K562 (cell line): ENCODE measurements around the gene DUSP19. TPM values are rescaled to one million over a fixed set of nuclear protein-coding genes. Genes with fewer than 3 reads are reported as not detected.

Experiments
- ATF7 ChIP-seq: fragments of 450-650 bp; IDR thresholded peaks from 2 replicates; pipeline ENCODE4 v1.7.1; 2014; ENCODE audit warnings: mild to moderate bottlenecking, moderate library complexity
- CHD1 ChIP-seq: fragments of 200-600 bp; sonication (generic); IDR thresholded peaks from one replicate; pipeline ENCODE4 v1.6.1; 2012; ENCODE audit warnings: mild to moderate bottlenecking, moderate library complexity, low read length, inconsistent platforms
- DACH1 ChIP-seq: fragments of 450-650 bp; IDR thresholded peaks from 2 replicates; pipeline ENCODE4 v1.6.1; 2018; ENCODE audit not compliant: partially characterized antibody
- DIDO1 ChIP-seq: fragments of 450-650 bp; IDR thresholded peaks from 2 replicates; pipeline ENCODE4 v1.6.1; 2016; ENCODE audit warnings: low read depth, missing biosample characterization, missing genetic modification characterization
- EHMT2 ChIP-seq: fragments of 450-650 bp; IDR thresholded peaks from 2 replicates; pipeline ENCODE4 v1.6.1; 2018; ENCODE audit warnings: antibody characterized with exemption
- ETS1 ChIP-seq: conservative IDR thresholded peaks from 2 replicates; pipeline ENCODE4 v1.6.1; 2011; ENCODE audit warnings: low read depth, mild to moderate bottlenecking, low read length; ENCODE audit not compliant: control insufficient read depth
- FOS ChIP-seq: IDR thresholded peaks from 3 replicates; pipeline ENCODE4 v1.6.1; 2011; ENCODE audit not compliant: insufficient read length; ENCODE audit errors: extremely low read depth
- FOXA1 ChIP-seq: fragments of 450-650 bp; IDR thresholded peaks from 2 replicates; pipeline ENCODE4 v1.6.1; 2016; ENCODE audit warnings: mild to moderate bottlenecking, borderline replicate concordance
- FOXJ3 ChIP-seq: sonication (generic); formaldehyde crosslinking; IDR thresholded peaks from 2 replicates; pipeline ENCODE4 v1.4.0; 2020; ENCODE audit warnings: mild to moderate bottlenecking, missing genetic modification reagents
- GABPB1 ChIP-seq: sonication (generic); formaldehyde crosslinking; IDR thresholded peaks from 2 replicates; pipeline ENCODE4 v1.8.0; 2022; ENCODE audit warnings: mild to moderate bottlenecking, missing genetic modification reagents
- HNRNPLL ChIP-seq: fragments of 200-400 bp; formaldehyde crosslinking; IDR thresholded peaks from 2 replicates; pipeline ENCODE4 v1.6.1; 2017; ENCODE audit warnings: low read length, low read depth, mild to moderate bottlenecking; ENCODE audit not compliant: poor library complexity, severe bottlenecking
- KAT2B ChIP-seq: IDR thresholded peaks from one replicate; pipeline ENCODE4 v1.6.1; 2012; ENCODE audit warnings: low read depth, mild to moderate bottlenecking, control low read depth, inconsistent platforms, low read length, moderate library complexity
- NONO ChIP-seq, 2 experiments: fragments of 200-400 bp in 1 of 2; fragments of 450-650 bp in 1 of 2; formaldehyde crosslinking in 1 of 2; IDR thresholded peaks; 2 replicates each; pipeline ENCODE4 v1.6.1; 2017; ENCODE audit warnings: low read depth in 2 of 2, mild to moderate bottlenecking in 2 of 2, moderate library complexity in 2 of 2, low read length in 1 of 2
- RFX1 ChIP-seq: fragments of 450-650 bp; IDR thresholded peaks from 2 replicates; pipeline ENCODE4 v1.6.1; 2016; ENCODE audit warnings: mild to moderate bottlenecking, moderate library complexity
- RFX5 ChIP-seq: IDR thresholded peaks from 2 replicates; pipeline ENCODE4 v1.6.1; 2011; ENCODE audit warnings: low read depth, mild to moderate bottlenecking, improper control_type of control experiment, low read length
- SAP30 ChIP-seq: fragments of 200-600 bp; sonication (generic); IDR thresholded peaks from 2 replicates; pipeline ENCODE4 v1.6.1; 2012; ENCODE audit warnings: borderline replicate concordance, low read depth, mild to moderate bottlenecking, moderate library complexity, low read length, control low read depth, inconsistent platforms; ENCODE audit not compliant: insufficient read depth, poor library complexity, severe bottlenecking
- SOX6 ChIP-seq: fragments of 450-650 bp; IDR thresholded peaks from 2 replicates; pipeline ENCODE4 v1.6.1; 2014; ENCODE audit warnings: mild to moderate bottlenecking
- TAF15 ChIP-seq: fragments of 200-400 bp; formaldehyde crosslinking; IDR thresholded peaks from 2 replicates; pipeline ENCODE4 v1.6.1; 2017; ENCODE audit warnings: mild to moderate bottlenecking, low read depth, low read length, moderate library complexity
- TCF3 ChIP-seq: sonication (generic); formaldehyde crosslinking; IDR thresholded peaks from 2 replicates; pipeline ENCODE4 v1.4.0; 2020; ENCODE audit warnings: mild to moderate bottlenecking, missing genetic modification reagents
- TEAD4 ChIP-seq, 2 experiments: sonication (generic) in 1 of 2; formaldehyde crosslinking in 1 of 2; IDR thresholded peaks; 2 replicates each; pipeline versions ENCODE4 v1.6.1 to v1.8.0; 2012 to 2022; ENCODE audit warnings: borderline replicate concordance in 1 of 2, inconsistent platforms in 1 of 2, low read length in 1 of 2, mild to moderate bottlenecking in 1 of 2, missing genetic modification reagents in 1 of 2
- ZBED1 ChIP-seq: IDR thresholded peaks from 2 replicates; pipeline ENCODE4 v1.6.1; 2014
- ZNF507 ChIP-seq: conservative IDR thresholded peaks from 2 replicates; pipeline ENCODE4 v1.6.1; 2017; ENCODE audit warnings: missing genetic modification characterization, missing compliant biosample characterization
- polyA plus RNA-seq, 8 experiments: library from polyadenylated mRNA; depleted of rRNA in 4 of 8; stranded (reverse) in 5 of 8; unstranded in 3 of 8; fragments of >200 nt; fragmentation: Nextera tagmentation in 2 of 8; fragmentation: Illumina TruSeq in 1 of 8; extraction: Ambion mirVana in 2 of 8; extraction: Trizol in 1 of 8; gene quantifications; 2 replicates each; pipeline versions ENCODE4 v1.2.1 to v1.2.3, GENCODE V29; 2011 to 2014; ENCODE audit warnings: inconsistent platforms in 1 of 8, missing spikeins in 1 of 8
- total RNA-seq, 7 experiments: library from RNA; depleted of rRNA in 6 of 7; stranded (reverse); fragments of >200 nt in 6 of 7; fragmentation: Illumina TruSeq in 2 of 7; extraction: Trizol in 2 of 7; gene quantifications; 2 replicates each; pipeline versions ENCODE4 v1.2.1 to v1.2.3, GENCODE V29; 2011 to 2021; ENCODE audit warnings: low replicate concordance in 1 of 7
- TF ChIP-seq, protein P1 (sequence below): fragments of 200-800 bp; sonication (Bioruptor generic); IDR thresholded peaks from 2 replicates; pipeline ENCODE4 v1.6.1; 2017; ENCODE audit warnings: missing genetic modification characterization, missing compliant biosample characterization
- TF ChIP-seq, protein P2 (sequence below): sonication (generic); formaldehyde crosslinking; IDR thresholded peaks from 2 replicates; pipeline ENCODE4 v1.8.0; 2022; ENCODE audit warnings: mild to moderate bottlenecking, missing genetic modification reagents, borderline replicate concordance

The DUSP19 gene
- total and polyA plus RNA-seq, 9 of the 15 experiments (the other 6 are each of a cell fraction or from before 2014, with no cell fraction given), result 1.6 to 6.3 (median 3.1) TPM

DNA sequence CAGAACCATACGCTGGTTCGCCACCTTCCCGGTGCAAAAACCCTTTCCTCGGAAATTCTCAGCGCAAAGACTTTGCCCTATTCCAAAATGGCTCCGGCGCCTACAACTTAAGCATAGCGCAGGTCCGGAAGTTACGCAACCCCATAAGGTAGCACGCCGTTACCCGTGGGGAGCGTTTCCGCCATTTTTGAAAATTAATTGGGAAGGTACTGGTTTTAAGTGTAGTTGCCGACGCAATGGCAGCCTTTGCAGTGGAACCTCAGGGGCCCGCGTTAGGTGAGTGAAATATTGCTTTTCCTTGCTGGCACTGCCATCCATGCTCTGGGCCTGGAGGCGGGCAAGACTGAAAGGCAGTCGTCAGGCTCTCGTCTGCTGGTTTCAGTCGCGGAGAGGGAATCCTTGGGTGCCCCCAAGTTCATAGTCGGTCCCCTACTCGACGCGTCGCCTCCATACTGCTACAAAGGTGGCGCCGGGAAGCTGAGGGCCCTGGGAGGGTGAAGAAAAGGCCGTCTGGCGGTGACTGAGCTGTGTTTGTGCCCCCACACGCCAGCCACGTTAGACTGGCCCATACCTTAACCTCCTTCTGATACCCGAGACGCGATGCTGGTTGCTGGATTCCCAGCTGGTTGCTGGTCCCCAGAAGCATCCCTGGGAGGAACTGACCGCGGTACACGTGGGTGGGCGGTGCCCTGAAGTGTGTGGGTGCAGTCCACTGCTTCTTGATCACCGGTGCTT, 45.8 kb downstream of the DUSP19 start, which contains the start of gene NUP35 (continued):
- TF ChIP-seq SAP30 (peak; percentile 98), RFX5 (0 out of 2 replicates have a peak, but pooled peaks have one; percentile 56), ATF7 (peak; percentile 77), NONO (IDR thresholded peaks at IDR 0.05; ENCODE audit: low read depth in 2 of 2, low read length in 1 of 2) (no peak), KAT2B (no peak), CHD1 (peak; percentile 9), TEAD4 (IDR thresholded peaks at IDR 0.05; ENCODE audit: low read length) (peak; percentile 27; the same call in 1 of the 2 replicates), TEAD4 (CRISPR knock-in tag; IDR thresholded peaks at IDR 0.05; ENCODE audit: borderline replicate concordance) (no peak), FOXA1 (no peak), DIDO1 (peak; percentile 87), EHMT2 (peak; percentile 84; the same call in 1 of the 2 replicates), FOXJ3 (CRISPR knock-in tag) (no peak), TAF15 (no peak), TCF3 (CRISPR knock-in tag) (no peak), HNRNPLL (peak; percentile 92), SOX6 (no peak), DACH1 (peak; percentile 91), ETS1 (peak; percentile 86), RFX1 (no peak; the same call in 1 of the 2 replicates), FOS (no peak), GABPB1 (peak; percentile 99), ZBED1 (no peak), ZNF507 (tag) (no peak)
- TF ChIP-seq, protein P1, sequence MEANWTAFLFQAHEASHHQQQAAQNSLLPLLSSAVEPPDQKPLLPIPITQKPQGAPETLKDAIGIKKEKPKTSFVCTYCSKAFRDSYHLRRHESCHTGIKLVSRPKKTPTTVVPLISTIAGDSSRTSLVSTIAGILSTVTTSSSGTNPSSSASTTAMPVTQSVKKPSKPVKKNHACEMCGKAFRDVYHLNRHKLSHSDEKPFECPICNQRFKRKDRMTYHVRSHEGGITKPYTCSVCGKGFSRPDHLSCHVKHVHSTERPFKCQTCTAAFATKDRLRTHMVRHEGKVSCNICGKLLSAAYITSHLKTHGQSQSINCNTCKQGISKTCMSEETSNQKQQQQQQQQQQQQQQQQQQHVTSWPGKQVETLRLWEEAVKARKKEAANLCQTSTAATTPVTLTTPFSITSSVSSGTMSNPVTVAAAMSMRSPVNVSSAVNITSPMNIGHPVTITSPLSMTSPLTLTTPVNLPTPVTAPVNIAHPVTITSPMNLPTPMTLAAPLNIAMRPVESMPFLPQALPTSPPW (CRISPR knock-in tag), result 0 out of 2 replicates have a peak, but pooled peaks have one; percentile 15
- TF ChIP-seq, protein P2, sequence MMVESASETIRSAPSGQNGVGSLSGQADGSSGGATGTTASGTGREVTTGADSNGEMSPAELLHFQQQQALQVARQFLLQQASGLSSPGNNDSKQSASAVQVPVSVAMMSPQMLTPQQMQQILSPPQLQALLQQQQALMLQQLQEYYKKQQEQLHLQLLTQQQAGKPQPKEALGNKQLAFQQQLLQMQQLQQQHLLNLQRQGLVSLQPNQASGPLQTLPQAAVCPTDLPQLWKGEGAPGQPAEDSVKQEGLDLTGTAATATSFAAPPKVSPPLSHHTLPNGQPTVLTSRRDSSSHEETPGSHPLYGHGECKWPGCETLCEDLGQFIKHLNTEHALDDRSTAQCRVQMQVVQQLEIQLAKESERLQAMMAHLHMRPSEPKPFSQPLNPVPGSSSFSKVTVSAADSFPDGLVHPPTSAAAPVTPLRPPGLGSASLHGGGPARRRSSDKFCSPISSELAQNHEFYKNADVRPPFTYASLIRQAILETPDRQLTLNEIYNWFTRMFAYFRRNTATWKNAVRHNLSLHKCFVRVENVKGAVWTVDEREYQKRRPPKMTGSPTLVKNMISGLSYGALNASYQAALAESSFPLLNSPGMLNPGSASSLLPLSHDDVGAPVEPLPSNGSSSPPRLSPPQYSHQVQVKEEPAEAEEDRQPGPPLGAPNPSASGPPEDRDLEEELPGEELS (CRISPR knock-in tag), result peak; percentile 84
